SJCRH30 (cell line): ENCODE results near the gene AZGP1. TPM values are rescaled to one million over a fixed set of nuclear protein-coding genes. Genes with fewer than 3 reads are reported as not detected.
A peak's percentile ranks its signal among the peaks of the same experiment; 100 is the strongest.

Experiments used
- DNase-seq, 2 experiments: peaks; one replicate each; pipeline ENCODE4 v3.0.0-alpha.2; 2015 to 2020
- H3K27ac ChIP-seq: fragments of 250-450 bp; sonication (Bioruptor Pico); 2 replicates; pipeline ENCODE4 v1.5.1; 2020; ENCODE audit warnings: mild to moderate bottlenecking, moderate library complexity
- H3K27me3 ChIP-seq: fragments of 250-450 bp; sonication (Bioruptor Pico); 2 replicates; pipeline ENCODE4 v1.5.1; 2020; ENCODE audit warnings: mild to moderate bottlenecking, moderate library complexity
- H3K36me3 ChIP-seq: fragments of 250-450 bp; sonication (Bioruptor Pico); 2 replicates; pipeline ENCODE4 v1.5.1; 2020; ENCODE audit warnings: mild to moderate bottlenecking, moderate library complexity
- H3K4me1 ChIP-seq: fragments of 250-450 bp; sonication (Bioruptor Pico); 2 replicates; pipeline ENCODE4 v1.5.1; 2020; ENCODE audit warnings: mild to moderate bottlenecking, moderate library complexity
- H3K4me3 ChIP-seq: fragments of 250-450 bp; sonication (Bioruptor Pico); 2 replicates; pipeline ENCODE4 v1.5.1; 2020; ENCODE audit warnings: mild to moderate bottlenecking, moderate library complexity
- H3K9me3 ChIP-seq: fragments of 250-450 bp; sonication (Bioruptor Pico); replicated peaks from 2 replicates; pipeline ENCODE4 v1.5.1; 2020; ENCODE audit warnings: mild to moderate bottlenecking, moderate library complexity
- total RNA-seq: library from RNA; depleted of rRNA; stranded (reverse); fragments of >200 nt; shearing (Covaris generic); gene quantifications from 2 replicates; pipeline ENCODE4 v1.2.3, GENCODE V29; 2014; rRNA removed

Gene AZGP1
- total RNA-seq, 1 experiment from 2014 or later, result not detected

DNA sequence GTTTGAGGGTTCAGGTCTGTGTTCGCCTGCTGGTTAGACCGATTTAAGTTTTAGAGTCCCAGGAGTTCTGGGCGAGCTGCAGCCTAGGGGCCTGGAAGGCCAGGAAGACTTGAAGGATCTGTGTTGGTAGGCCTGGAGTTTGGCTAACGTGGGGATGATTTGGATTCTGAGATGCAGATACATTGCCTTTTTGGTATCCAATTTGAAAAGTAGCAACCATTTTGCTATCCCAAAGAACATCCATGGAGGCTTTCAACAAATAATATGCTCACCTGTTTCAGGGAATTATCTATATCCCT, 56.1 kb downstream of the AZGP1 start:
- peaks cover 8% of the 10 kb centered on the region for H3K36me3 ChIP-seq
- H3K27ac ChIP-seq, result peak overlapping the region; percentile 63
- peaks cover 7% of the 10 kb centered on the region; the same call in 1 of the 2 replicates for H3K4me1 ChIP-seq
- H3K9me3 ChIP-seq, result 0 out of 2 replicates have a peak, but pooled peaks cover 3% of the 10 kb centered on the region
- no peaks in the 10 kb centered on the region for H3K27me3 ChIP-seq
- DNase-seq, result no peak
- peak overlapping the region; percentile 74 for H3K4me3 ChIP-seq

DNA sequence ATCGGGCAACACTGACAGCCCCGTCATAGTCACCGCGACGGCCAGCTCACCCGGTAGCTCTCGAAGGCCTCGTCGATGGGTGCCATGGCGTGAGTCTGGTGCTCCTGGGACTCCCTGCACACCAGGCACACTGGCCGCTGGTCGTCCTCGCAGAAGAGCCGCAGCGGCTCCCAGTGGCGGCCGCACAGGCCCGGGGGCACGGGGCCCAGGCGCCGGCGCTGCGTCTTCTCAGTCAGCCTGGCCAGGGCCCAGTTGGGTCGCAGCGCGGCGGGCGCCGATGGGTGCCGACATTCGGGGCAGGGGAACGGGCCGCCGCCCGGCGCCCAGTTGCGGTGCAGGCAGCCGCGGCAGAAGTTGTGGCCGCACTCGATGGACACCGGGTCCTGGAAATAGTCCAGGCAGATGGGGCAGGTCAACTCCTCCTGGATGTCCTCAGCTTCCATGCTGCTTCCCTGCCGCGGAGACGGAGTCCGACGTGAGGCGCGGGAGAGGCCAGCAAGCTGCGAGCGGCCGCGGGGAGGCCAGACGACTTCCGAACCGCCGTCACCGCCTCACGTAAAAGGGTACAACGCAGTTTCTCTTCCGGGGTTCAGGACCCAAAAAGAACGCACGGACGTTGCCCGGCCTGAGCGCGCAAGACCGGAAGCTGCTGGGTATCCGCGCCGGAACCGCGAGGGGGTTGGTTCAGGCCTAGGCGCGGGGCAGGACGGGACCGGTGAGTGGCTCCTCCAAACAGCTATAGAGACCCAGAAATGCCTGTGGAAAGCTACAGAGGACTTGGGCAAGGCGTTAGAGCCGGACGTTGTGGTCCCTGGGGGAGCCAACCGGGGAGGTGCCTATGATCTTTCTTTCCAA, 56.6 kb downstream of the AZGP1 start, which contains the start of gene TRIM4:
TRIM4 (minus strand) TSS at position 572 of the 855 bp plus-strand sequence; CDS start at position 443, 129 bp downstream.
- peaks cover 8% of the 10 kb centered on the region for H3K36me3 ChIP-seq
- H3K9me3 ChIP-seq, result 0 out of 2 replicates have a peak, but pooled peaks cover 3% of the 10 kb centered on the region
- H3K4me1 ChIP-seq, result peaks cover 7% of the 10 kb centered on the region; the same call in 1 of the 2 replicates
- peak within 1 kb of the TSS; percentile 74 for H3K4me3 ChIP-seq
- peak within 1 kb of the TSS; percentile 63 for H3K27ac ChIP-seq
- no peaks in the 10 kb centered on the region for H3K27me3 ChIP-seq
- DNase-seq, result peak; percentile 92 to 93

Other genes starting within 250 kb of the AZGP1 start
- 0.12 TPM in 1 of 2 replicates, not detected in the other for gene CYP3A7, start 240.8 kb downstream of the AZGP1 start, total RNA-seq
- not detected in 2 replicates for gene CYP3A4, start 191.8 kb downstream of the AZGP1 start, total RNA-seq
- not detected in 2 replicates for gene CYP3A43, start 148.0 kb downstream of the AZGP1 start, total RNA-seq
- gene OR2AE1, start 99.0 kb downstream of the AZGP1 start, total RNA-seq, result 0.32 TPM in 1 of 2 replicates, not detected in the other
- 16.3 and 18.5 TPM in 2 replicates for gene TRIM4, start 56.5 kb downstream of the AZGP1 start, total RNA-seq
- gene GJC3, start 46.4 kb downstream of the AZGP1 start, total RNA-seq, result not detected in 2 replicates
- gene ZKSCAN1, start 39.6 kb upstream of the AZGP1 start, total RNA-seq, result 17.7 and 20.0 TPM in 2 replicates
- gene ZSCAN21, start 73.7 kb upstream of the AZGP1 start, total RNA-seq, result 15.1 and 17.9 TPM in 2 replicates
- 37.1 and 44.3 TPM in 2 replicates for gene ZNF3, start 105.7 kb upstream of the AZGP1 start, total RNA-seq
- gene COPS6, start 112.9 kb upstream of the AZGP1 start, total RNA-seq, result 115 and 126 TPM in 2 replicates
- gene MCM7, start 125.4 kb upstream of the AZGP1 start, total RNA-seq, result 332 and 353 TPM in 2 replicates
- gene AP4M1, start 125.6 kb upstream of the AZGP1 start, total RNA-seq, result 9.9 and 13.9 TPM in 2 replicates
- gene TAF6, start 143.3 kb upstream of the AZGP1 start, total RNA-seq, result 42.2 and 47.8 TPM in 2 replicates
- 13.2 and 13.7 TPM in 2 replicates for gene CNPY4, start 143.6 kb upstream of the AZGP1 start, total RNA-seq
- 1.4 and 1.6 TPM in 2 replicates for gene MBLAC1, start 150.9 kb upstream of the AZGP1 start, total RNA-seq
- gene LAMTOR4, start 172.9 kb upstream of the AZGP1 start, total RNA-seq, result 65.4 and 84.6 TPM in 2 replicates
- 9.6 and 15.4 TPM in 2 replicates for gene TRAPPC14, start 182.7 kb upstream of the AZGP1 start, total RNA-seq
- gene GAL3ST4, start 192.6 kb upstream of the AZGP1 start, total RNA-seq, result 7.4 and 8.0 TPM in 2 replicates
- gene GPC2, start 201.3 kb upstream of the AZGP1 start, total RNA-seq, result 16.7 and 17.2 TPM in 2 replicates
- 0.10 and 1.3 TPM in 2 replicates for gene STAG3, start 201.9 kb upstream of the AZGP1 start, total RNA-seq
- gene PVRIG, start 243.9 kb upstream of the AZGP1 start, total RNA-seq, result not detected in 2 replicates